Mesothelial cell of epicardium (in vitro differentiated cells): ENCODE measurements around the gene KCTD2. TPM values are rescaled to one million over a fixed set of nuclear protein-coding genes. Genes with fewer than 3 reads are reported as not detected.

ENCODE experiments used
- DNase-seq, 2 experiments: peaks; one replicate each; pipeline ENCODE4 v3.0.0; 2021; ENCODE audit warnings: low spot score in 2 of 2; ENCODE audit not compliant: unreplicated experiment in 2 of 2
- H3K27ac Mint-ChIP-seq: 2 replicates; pipeline ENCODE4 v1.8.0; 2021; ENCODE audit warnings: mixed read lengths
- H3K27me3 Mint-ChIP-seq: 2 replicates; pipeline ENCODE4 v1.8.0; 2021; ENCODE audit warnings: low read depth, mixed read lengths
- H3K36me3 Mint-ChIP-seq: 2 replicates; pipeline ENCODE4 v1.8.0; 2021; ENCODE audit warnings: mixed read lengths
- H3K4me1 Mint-ChIP-seq: 2 replicates; pipeline ENCODE4 v1.8.0; 2021; ENCODE audit warnings: mixed read lengths
- H3K4me3 Mint-ChIP-seq: 2 replicates; pipeline ENCODE4 v1.8.0; 2021; ENCODE audit warnings: mild to moderate bottlenecking, moderate library complexity, mixed read lengths
- H3K9me3 Mint-ChIP-seq: 2 replicates; pipeline ENCODE4 v1.8.0; 2021; ENCODE audit warnings: mixed read lengths
- CTCF ChIP-seq: fragments of 200-600 bp; sonication (generic); IDR thresholded peaks from one replicate; pipeline ENCODE4 v1.5.0; 2021; ENCODE audit warnings: antibody characterized with exemption; ENCODE audit not compliant: unreplicated experiment
- total RNA-seq: library from RNA; stranded (reverse); gene quantifications from 3 replicates; pipeline ENCODE4 v1.2.1, GENCODE V29; 2021

KCTD2 gene
- total RNA-seq, 1 donor from 2014 or later, result 24.1 TPM

- Mint-ChIP-seq H3K9me3 (no peaks in the 10 kb centered on the region), H3K4me3 (peak overlapping the region; percentile 51), H3K4me1 (peaks cover 18% of the 10 kb centered on the region), H3K27ac (peak overlapping the region; percentile 36), H3K36me3 (peaks cover 8% of the 10 kb centered on the region), H3K27me3 (peaks cover 7% of the 10 kb centered on the region)
- no peak for DNase-seq
- no peak for TF ChIP-seq CTCF
These were observed 64.8 kb downstream of the KCTD2 start for GRCh38 chr17:75111777-75112335.

- Mint-ChIP-seq H3K4me1 (peaks cover 12% of the 10 kb centered on the region), H3K27me3 (peaks cover under 1% of the 10 kb centered on the region), H3K4me3 (peak overlapping the region; percentile 27), H3K36me3 (peaks cover 9% of the 10 kb centered on the region), H3K9me3 (no peaks in the 10 kb centered on the region), H3K27ac (peak overlapping the region; percentile 26)
- peak; percentile 96 for TF ChIP-seq CTCF
- peak; percentile 68 to 88 for DNase-seq
These were observed 67.0 kb downstream of the KCTD2 start for GRCh38 chr17:75113798-75114551.

GRCh38 chr17:75114552-75115314, 67.7 kb downstream of the KCTD2 start:
- DNase-seq, result no peak
- H3K27me3 Mint-ChIP-seq, result no peaks in the 10 kb centered on the region
- peak overlapping the region; percentile 26 for H3K27ac Mint-ChIP-seq
- peaks cover 11% of the 10 kb centered on the region for H3K36me3 Mint-ChIP-seq
- H3K9me3 Mint-ChIP-seq, result no peaks in the 10 kb centered on the region
- H3K4me3 Mint-ChIP-seq, result peak overlapping the region; percentile 27
- no peak for TF ChIP-seq CTCF
- peaks cover 11% of the 10 kb centered on the region for H3K4me1 Mint-ChIP-seq

Other genes starting within 250 kb of the KCTD2 start
- gene GRIN2C, start 187.3 kb upstream of the KCTD2 start, total RNA-seq, result 0.16 to 0.29 TPM (median 0.18 TPM) in 3 replicates
- gene FDXR, start 174.2 kb upstream of the KCTD2 start, total RNA-seq, result 20.4 to 23.0 TPM (median 22.5 TPM) in 3 replicates
- gene FADS6, start 153.6 kb upstream of the KCTD2 start, total RNA-seq, result 0.14 to 0.85 TPM in 2 of 3 replicates, not detected in the other
- 3.1 to 3.9 TPM (median 3.9 TPM) in 3 replicates for gene USH1G, start 124.0 kb upstream of the KCTD2 start, total RNA-seq
- not detected in 3 replicates for gene OTOP2, start 123.0 kb upstream of the KCTD2 start, total RNA-seq
- not detected in 3 replicates for gene OTOP3, start 111.3 kb upstream of the KCTD2 start, total RNA-seq
- 50.7 to 56.3 TPM (median 54.2 TPM) in 3 replicates for gene HID1, start 74.5 kb upstream of the KCTD2 start, total RNA-seq
- 22.6 to 23.1 TPM (median 22.8 TPM) in 3 replicates for gene CDR2L, start 59.6 kb upstream of the KCTD2 start, total RNA-seq
- 18.3 to 22.6 TPM (median 20.7 TPM) in 3 replicates for gene MRPL58, start 34.6 kb upstream of the KCTD2 start, total RNA-seq
- gene ATP5PD, start 256 bp upstream of the KCTD2 start, total RNA-seq, result 153 to 161 TPM (median 153 TPM) in 3 replicates
- 46.4 to 49.5 TPM (median 46.9 TPM) in 3 replicates for gene SLC16A5, start 40.7 kb downstream of the KCTD2 start, total RNA-seq
- gene ARMC7, start 62.7 kb downstream of the KCTD2 start, total RNA-seq, result 11.3 to 12.0 TPM (median 11.4 TPM) in 3 replicates
- gene NT5C, start 84.5 kb downstream of the KCTD2 start, total RNA-seq, result 44.3 to 51.0 TPM (median 46.8 TPM) in 3 replicates
- gene JPT1, start 107.3 kb downstream of the KCTD2 start, total RNA-seq, result 121 to 132 TPM (median 124 TPM) in 3 replicates
- gene SUMO2, start 135.7 kb downstream of the KCTD2 start, total RNA-seq, result 542 to 571 TPM (median 565 TPM) in 3 replicates
- 69.6 to 79.7 TPM (median 71.9 TPM) in 3 replicates for gene NUP85, start 158.5 kb downstream of the KCTD2 start, total RNA-seq
- 54.6 to 61.2 TPM (median 58.3 TPM) in 3 replicates for gene GGA3, start 214.4 kb downstream of the KCTD2 start, total RNA-seq
- gene MRPS7, start 214.7 kb downstream of the KCTD2 start, total RNA-seq, result 44.2 to 49.2 TPM (median 45.3 TPM) in 3 replicates
- 10.6 to 11.5 TPM (median 11.2 TPM) in 3 replicates for gene MIF4GD, start 224.0 kb downstream of the KCTD2 start, total RNA-seq
- gene SLC25A19, start 242.2 kb downstream of the KCTD2 start, total RNA-seq, result 9.8 to 10.4 TPM (median 10.3 TPM) in 3 replicates